CD14-positive monocyte (primary cell): ENCODE results near the gene SIGLEC12. TPM values are rescaled to one million over a fixed set of nuclear protein-coding genes. Genes with fewer than 3 reads are reported as not detected.

Source experiments
- DNase-seq, 3 donors: peaks; one replicate each; pipeline ENCODE4 v3.0.0-alpha.2; 2011 to 2022
- H2AFZ ChIP-seq: 2 replicates; pipeline ENCODE4 v1.6.0; 2012; ENCODE audit warnings: mild to moderate bottlenecking, low read depth, low read length, inconsistent platforms; ENCODE audit not compliant: insufficient read depth, poor library complexity, severe bottlenecking
- H3K27ac ChIP-seq, 2 donors: 1 replicate in 1 of 2; 2 replicates in 1 of 2; pipeline ENCODE4 v1.5.1; 2012 to 2013; ENCODE audit warnings: low read length in 2 of 2, control low read depth in 1 of 2, inconsistent platforms in 1 of 2, low read depth in 1 of 2, mild to moderate bottlenecking in 1 of 2
- H3K27me3 ChIP-seq, 2 donors: one replicate each; pipeline versions ENCODE4 v1.6.0 to v1.6.1; 2011 to 2013; ENCODE audit warnings: low read length in 2 of 2; ENCODE audit not compliant: control insufficient read depth in 2 of 2, insufficient read depth in 2 of 2
- H3K36me3 ChIP-seq, 2 donors: replicated peaks in 1 of 2; 1 replicate in 1 of 2; 2 replicates in 1 of 2; pipeline versions ENCODE4 v1.5.1 to v1.6.1; 2012 to 2013; ENCODE audit warnings: low read length in 2 of 2, control low read depth in 1 of 2, inconsistent platforms in 1 of 2, mild to moderate bottlenecking in 1 of 2; ENCODE audit not compliant: insufficient read depth in 2 of 2, control insufficient read depth in 1 of 2
- H3K4me1 ChIP-seq, 2 donors: 1 replicate in 1 of 2; 2 replicates in 1 of 2; pipeline versions ENCODE4 v1.5.1 to v1.6.1; 2012 to 2013; ENCODE audit warnings: low read length in 2 of 2, control low read depth in 1 of 2, inconsistent platforms in 1 of 2, mild to moderate bottlenecking in 1 of 2, moderate library complexity in 1 of 2; ENCODE audit not compliant: insufficient read depth in 2 of 2, control insufficient read depth in 1 of 2
- H3K4me2 ChIP-seq: replicated peaks from 2 replicates; pipeline ENCODE3; 2012; ENCODE audit warnings: low read length, moderate library complexity, mild to moderate bottlenecking; ENCODE audit not compliant: poor library complexity, severe bottlenecking; ENCODE audit errors: extremely low read depth
- H3K4me3 ChIP-seq, 3 experiments: fragments of 200-600 bp in 1 of 3; sonication (generic) in 1 of 3; replicated peaks in 1 of 3; 1 replicate in 2 of 3; 2 replicates in 1 of 3; pipeline ENCODE4 v1.5.1; 2011 to 2013; ENCODE audit warnings: low read length in 3 of 3, mild to moderate bottlenecking in 3 of 3, control low read depth in 2 of 3, low read depth in 2 of 3, inconsistent platforms in 1 of 3, moderate library complexity in 1 of 3
- H3K79me2 ChIP-seq: 2 replicates; pipeline ENCODE4 v1.6.0; 2012; ENCODE audit warnings: mild to moderate bottlenecking, control low read depth, inconsistent platforms, low read length, moderate library complexity; ENCODE audit not compliant: insufficient read depth
- H3K9ac ChIP-seq: 2 replicates; pipeline ENCODE4 v1.6.0; 2017; ENCODE audit warnings: low read length, mild to moderate bottlenecking; ENCODE audit not compliant: insufficient read depth, poor library complexity, severe bottlenecking
- H3K9me3 ChIP-seq, 2 donors: replicated peaks in 1 of 2; 1 replicate in 1 of 2; 2 replicates in 1 of 2; pipeline versions ENCODE4 v1.5.1 to v1.6.1; 2012 to 2013; ENCODE audit warnings: low read length in 2 of 2, control low read depth in 1 of 2; ENCODE audit not compliant: control insufficient read depth in 1 of 2, insufficient read depth in 1 of 2
- H4K20me1 ChIP-seq: 2 replicates; pipeline ENCODE4 v1.6.0; 2012; ENCODE audit warnings: mild to moderate bottlenecking, low read length, control low read depth, moderate library complexity; ENCODE audit not compliant: insufficient read depth
- H3K27ac Mint-ChIP-seq, 7 donors: one replicate each; pipeline ENCODE4 v1.8.0; 2020; ENCODE audit warnings: mild to moderate bottlenecking in 7 of 7, mixed read lengths in 7 of 7, moderate library complexity in 6 of 7, inconsistent platforms in 2 of 7
- H3K27me3 Mint-ChIP-seq, 3 donors: one replicate each; pipeline ENCODE4 v1.8.0; 2021 to 2022; ENCODE audit warnings: low read depth in 3 of 3, mild to moderate bottlenecking in 3 of 3, mixed read lengths in 3 of 3, moderate library complexity in 3 of 3, inconsistent platforms in 1 of 3
- H3K36me3 Mint-ChIP-seq, 2 donors: one replicate each; pipeline ENCODE4 v1.8.0; 2020; ENCODE audit warnings: mixed read lengths in 2 of 2, inconsistent platforms in 1 of 2, mild to moderate bottlenecking in 1 of 2
- H3K4me1 Mint-ChIP-seq: one replicate; pipeline ENCODE4 v1.8.0; 2020; ENCODE audit warnings: mild to moderate bottlenecking, mixed read lengths
- H3K4me3 Mint-ChIP-seq, 2 donors: one replicate each; pipeline ENCODE4 v1.8.0; 2020; ENCODE audit warnings: mild to moderate bottlenecking in 2 of 2, mixed read lengths in 2 of 2, moderate library complexity in 1 of 2
- H3K9me3 Mint-ChIP-seq, 7 donors: one replicate each; pipeline ENCODE4 v1.8.0; 2020 to 2022; ENCODE audit warnings: mixed read lengths in 7 of 7, mild to moderate bottlenecking in 6 of 7, moderate library complexity in 6 of 7, inconsistent platforms in 2 of 7
- CTCF ChIP-seq: fragments of 200-600 bp; IDR thresholded peaks from one replicate; pipeline ENCODE4 v1.8.0; 2022; ENCODE audit warnings: antibody characterized with exemption, mild to moderate bottlenecking
- WGBS: methylation state at CpG from one replicate; pipeline ENCODE4 v1.1.5; 2013; ENCODE audit warnings: missing lambda C conversion rate; ENCODE audit not compliant: insufficient coverage; 5-methylcytosine and 5-hydroxymethylcytosine counted together
- intact Hi-C, 2 donors: fragments of 100-400 bp; cut with micrococcal nuclease; formaldehyde crosslinking; loops; one replicate each; pipeline versions ENCODE4 v1.15.0 to v1.15.1; 2023
- polyA plus RNA-seq, 3 donors: library from polyadenylated mRNA; depleted of rRNA in 1 of 3; unstranded in 2 of 3; stranded (reverse) in 1 of 3; fragments of 300-500 nt in 2 of 3; fragments of >200 nt in 1 of 3; fragmentation: Illumina TruSeq in 2 of 3; gene quantifications; 1 replicate in 2 of 3; 2 replicates in 1 of 3; pipeline ENCODE4 v1.2.3, GENCODE V29; 2012 to 2021

SIGLEC12 gene
- polyA plus RNA-seq, 3 donors = 0.24 to 1.8 (median 1.3) TPM

DNA sequence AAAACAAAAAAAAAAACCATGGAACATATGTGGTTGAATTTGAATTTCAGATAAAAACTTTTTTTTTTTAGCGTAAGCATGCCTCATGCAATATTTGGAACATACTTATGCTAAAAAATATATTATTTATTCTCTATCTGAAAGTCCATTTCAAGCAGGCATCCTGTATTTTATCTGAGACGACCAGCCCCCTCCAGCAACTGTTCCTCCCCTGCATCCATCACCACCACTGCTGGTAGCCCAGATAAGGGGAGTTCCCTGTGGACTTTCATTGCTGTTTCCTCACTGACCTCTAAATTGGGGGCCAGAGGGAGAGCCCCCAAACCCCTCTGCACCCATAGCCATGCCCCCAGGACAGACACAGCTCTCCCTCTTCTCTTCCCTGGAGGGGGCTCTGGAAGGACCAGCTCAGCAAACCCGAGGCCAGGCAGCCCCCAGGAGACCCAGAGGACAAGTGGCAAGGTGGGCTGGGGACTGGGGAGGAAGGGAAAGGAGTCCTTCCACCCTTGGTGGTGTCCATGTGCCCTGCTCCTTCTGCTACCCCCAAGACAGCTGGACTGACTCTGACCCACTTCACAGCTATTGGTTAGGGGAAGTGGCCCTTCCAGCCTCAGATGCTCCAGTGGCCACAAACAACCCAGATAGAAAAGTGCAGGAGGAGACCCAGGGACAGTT lies 6.6 kb upstream of the SIGLEC12 start:
- H3K9me3 Mint-ChIP-seq = peaks cover 9 to 18% (median 13%) of the 10 kb centered on the region in 7 donors
- no peak overlapping the region for H3K9ac ChIP-seq
- H3K27ac Mint-ChIP-seq = peak overlapping the region in 6 of 7 donors; percentile 0 to 88 (median 62)
- peaks cover 8 to 13% of the 10 kb centered on the region in 2 donors for H3K9me3 ChIP-seq
- no CpG with 5 or more reads among the region's 3 CpGs for WGBS
- no peak overlapping the region for H3K4me3 Mint-ChIP-seq
- peaks cover 0 to 2% (median 0%) of the 10 kb centered on the region in 3 donors for H3K27me3 Mint-ChIP-seq
- TF ChIP-seq CTCF = no peak
- H3K36me3 Mint-ChIP-seq = peaks cover 6 to 13% of the 10 kb centered on the region in 2 donors
- H2AFZ ChIP-seq = no peak overlapping the region
- peak overlapping the region in 1 of 2 donors; percentile 56 for H3K27ac ChIP-seq
- peak overlapping the region in 1 of 3 experiments; percentile 44 for H3K4me3 ChIP-seq
- H3K4me1 Mint-ChIP-seq = peaks cover 75% of the 10 kb centered on the region
- H4K20me1 ChIP-seq = no peaks in the 10 kb centered on the region
- no peaks in the 10 kb centered on the region for H3K79me2 ChIP-seq
- DNase-seq = peak in 1 of 3 donors; percentile 13
- no peaks in the 10 kb centered on the region for H3K36me3 ChIP-seq
- intact Hi-C loops = loop anchor here in 1 of 2 donors (10.0 kb wide), 1 partner anchor 113 kb away; the partner anchor contains the start of gene C19orf84
- no peaks in the 10 kb centered on the region for H3K27me3 ChIP-seq
- peak overlapping the region; percentile 44 for H3K4me2 ChIP-seq
- peaks cover 67 to 82% of the 10 kb centered on the region in 2 donors for H3K4me1 ChIP-seq

DNA sequence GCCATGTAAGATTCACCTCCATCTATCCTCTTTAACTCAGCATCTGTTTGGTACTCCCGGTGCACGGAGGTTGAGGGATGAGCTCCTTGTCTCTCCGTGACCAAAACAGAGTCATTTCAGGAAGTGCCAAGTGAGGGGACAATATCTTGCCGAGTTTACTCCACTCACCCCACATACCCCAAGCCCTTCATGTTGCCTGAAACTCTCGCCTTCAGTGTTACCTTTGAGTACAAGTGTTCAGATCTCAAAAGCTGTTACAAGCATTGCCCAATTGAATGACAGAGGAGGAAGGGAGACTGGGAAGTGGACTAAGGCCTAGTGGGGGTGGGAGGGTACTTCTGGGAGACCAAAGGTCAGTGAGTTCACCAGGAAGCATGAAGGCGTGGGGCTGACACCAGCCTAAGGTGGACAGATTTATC lies 6.0 kb upstream of the SIGLEC12 start:
- Histone ChIP-seq H3K4me2 (peak overlapping the region; percentile 44), H3K36me3 (no peaks in the 10 kb centered on the region), H3K4me3 (peak overlapping the region in 1 of 3 experiments; percentile 44), H3K27ac (peak overlapping the region in 1 of 2 donors; percentile 56), H2AFZ (no peak overlapping the region), H4K20me1 (no peaks in the 10 kb centered on the region), H3K9me3 (peaks cover 8 to 13% of the 10 kb centered on the region in 2 donors), H3K27me3 (no peaks in the 10 kb centered on the region), H3K4me1 (peaks cover 72 to 87% of the 10 kb centered on the region in 2 donors), H3K9ac (peak overlapping the region; percentile 11), H3K79me2 (no peaks in the 10 kb centered on the region)
- 72% methylated on average over 3 of the region's 6 CpGs for WGBS
- H3K36me3 Mint-ChIP-seq = peaks cover 6 to 13% of the 10 kb centered on the region in 2 donors
- peak overlapping the region in 6 of 7 donors; percentile 76 to 86 (median 82) for H3K27ac Mint-ChIP-seq
- H3K27me3 Mint-ChIP-seq = peaks cover 0 to 2% (median 0%) of the 10 kb centered on the region in 3 donors
- no peak for TF ChIP-seq CTCF
- intact Hi-C loops = loop anchor here in 1 of 2 donors (10.0 kb wide), 1 partner anchor 113 kb away; the partner anchor contains the start of gene C19orf84
- peak overlapping the region; percentile 27 to 49 for H3K4me3 Mint-ChIP-seq
- DNase-seq = peak in 2 of 3 donors; percentile 31 to 44
- peaks cover 80% of the 10 kb centered on the region for H3K4me1 Mint-ChIP-seq
- peaks cover 9 to 18% (median 13%) of the 10 kb centered on the region in 7 donors for H3K9me3 Mint-ChIP-seq
